GM12878 (cell line): Measurements from ENCODE around the gene AOC3. TPM values are rescaled to one million over a fixed set of nuclear protein-coding genes. Genes with fewer than 3 reads are reported as not detected.

ENCODE experiments used
- ATAC-seq: fragments of 200-7000 bp; cut with Tn5 transposase; 3 replicates; pipeline ENCODE4 v1.9.1; 2020; ENCODE audit warnings: mild to moderate bottlenecking, moderate library complexity
- BruUV-seq: library from RNA; stranded (reverse); fragments of 400-500 nt; replicated peaks from 2 replicates; lab custom pipeline; 2021; lab: Mats Ljungman, UMichigan
- CTCF ChIA-PET: fragments of 300-600 bp; sonication (Branson Sonifier 250); formaldehyde crosslinking; extraction: SDS; loops from one replicate; lab custom pipeline; 2021; ENCODE audit warnings: inconsistent platforms; lab: Yijun Ruan, JAX
- POLR2A ChIA-PET: fragments of 350-600 bp; formaldehyde crosslinking; extraction: SDS; loops from one replicate; lab custom pipeline; 2021; ENCODE audit warnings: inconsistent platforms; lab: Charles Lee
- RAD21 ChIA-PET: fragments of 300-600 bp; sonication (Branson Sonifier 250); formaldehyde crosslinking; loops from one replicate; lab custom pipeline; 2023; ENCODE audit warnings: antibody characterized with exemption; ENCODE audit not compliant: unreplicated experiment; lab: Charles Lee
- SMC1A ChIA-PET: fragments of 300-600 bp; sonication (Branson Sonifier 250); formaldehyde crosslinking; loops from one replicate; lab custom pipeline; 2023; ENCODE audit not compliant: unreplicated experiment, uncharacterized antibody; lab: Charles Lee
- DNase-seq: peaks from one replicate; pipeline ENCODE4 v3.0.0-alpha.2; 2011; ENCODE audit warnings: low read depth, low spot score
- FAIRE-seq: peaks from 3 replicates; lab custom pipeline; 2011; peaks lifted over from hg19 to GRCh38; lab: Jason Lieb, UNC
- H2AFZ ChIP-seq: 2 replicates; pipeline ENCODE4 v1.6.0; 2011; ENCODE audit warnings: low read depth, low read length, control low read depth; ENCODE audit not compliant: control insufficient read depth
- H3K27ac ChIP-seq: 2 replicates; pipeline ENCODE4 v1.5.1; 2011; ENCODE audit warnings: control low read depth; ENCODE audit not compliant: control insufficient read depth, insufficient read depth
- H3K27me3 ChIP-seq, 2 experiments: replicated peaks in 1 of 2; 2 replicates each; pipeline versions ENCODE4 v1.6.0 to v1.6.1; 2011; ENCODE audit warnings: low read length in 1 of 2; ENCODE audit not compliant: control insufficient read depth in 2 of 2, insufficient read depth in 2 of 2
- H3K36me3 ChIP-seq, 2 experiments: 2 replicates each; pipeline ENCODE4 v1.5.1; 2011; ENCODE audit warnings: low read length in 1 of 2; ENCODE audit not compliant: control insufficient read depth in 2 of 2, insufficient read depth in 2 of 2
- H3K4me1 ChIP-seq: 2 replicates; pipeline ENCODE4 v1.6.1; 2011; ENCODE audit warnings: mild to moderate bottlenecking, low read length, moderate library complexity, mixed read lengths; ENCODE audit not compliant: control insufficient read depth, insufficient read depth
- H3K4me2 ChIP-seq: 2 replicates; pipeline ENCODE4 v1.6.0; 2011; ENCODE audit warnings: control low read depth; ENCODE audit not compliant: control insufficient read depth, insufficient read depth
- H3K4me3 ChIP-seq: fragments of 200-600 bp; sonication (generic); 2 replicates; pipeline ENCODE4 v1.5.1; 2016
- H3K79me2 ChIP-seq: 2 replicates; pipeline ENCODE4 v1.6.0; 2011; ENCODE audit warnings: low read length; ENCODE audit not compliant: control insufficient read depth, insufficient read depth
- H3K9ac ChIP-seq: 2 replicates; pipeline ENCODE4 v1.8.0; 2011; ENCODE audit warnings: low read length, control low read depth, mixed read lengths; ENCODE audit not compliant: control insufficient read depth, insufficient read depth
- H3K9me3 ChIP-seq: replicated peaks from 3 replicates; pipeline ENCODE4 v1.5.1; 2011; ENCODE audit warnings: mild to moderate bottlenecking, low read length; ENCODE audit not compliant: control insufficient read depth, insufficient read depth
- H4K20me1 ChIP-seq: 2 replicates; pipeline ENCODE4 v1.6.0; 2011; ENCODE audit not compliant: control insufficient read depth, insufficient read depth
- BACH1 ChIP-seq: fragments of 450-650 bp; IDR thresholded peaks from 2 replicates; pipeline ENCODE4 v1.6.1; 2017; ENCODE audit warnings: mild to moderate bottlenecking, borderline replicate concordance
- BMI1 ChIP-seq: fragments of 450-650 bp; IDR thresholded peaks from 2 replicates; pipeline ENCODE4 v1.6.1; 2016; ENCODE audit warnings: mild to moderate bottlenecking, moderate library complexity, borderline replicate concordance
- CREM ChIP-seq: IDR thresholded peaks from 2 replicates; pipeline ENCODE4 v1.6.1; 2014; ENCODE audit warnings: antibody characterized with exemption, low read depth
- EED ChIP-seq: sonication (generic); IDR thresholded peaks from 2 replicates; pipeline ENCODE4 v1.6.1; 2016; ENCODE audit warnings: antibody characterized with exemption, low read depth
- ESRRA ChIP-seq: IDR thresholded peaks from 2 replicates; pipeline ENCODE4 v1.6.1; 2012; ENCODE audit warnings: mild to moderate bottlenecking, low read length, improper control_type of control experiment
- KDM1A ChIP-seq: fragments of 200-600 bp; sonication (generic); IDR thresholded peaks from 2 replicates; pipeline ENCODE4 v1.6.1; 2016; ENCODE audit warnings: borderline replicate concordance
- MEF2A ChIP-seq: IDR thresholded peaks from 2 replicates; pipeline ENCODE4 v1.6.1; 2011; ENCODE audit warnings: low read depth, mild to moderate bottlenecking, low read length, moderate library complexity; ENCODE audit not compliant: insufficient read depth
- NBN ChIP-seq: fragments of 450-650 bp; IDR thresholded peaks from 2 replicates; pipeline ENCODE4 v1.6.1; 2016
- NFYB ChIP-seq: IDR thresholded peaks from 2 replicates; pipeline ENCODE4 v1.6.1; 2011; ENCODE audit warnings: low read depth, mild to moderate bottlenecking, low read length, improper control_type of control experiment, moderate library complexity; ENCODE audit not compliant: insufficient read depth
- PAX5 ChIP-seq: IDR thresholded peaks from 2 replicates; pipeline ENCODE4 v1.6.1; 2011; ENCODE audit warnings: low read depth, low read length, borderline replicate concordance
- POLR2AphosphoS2 ChIP-seq: IDR thresholded peaks from 2 replicates; pipeline ENCODE4 v1.6.1; 2011; ENCODE audit warnings: low read depth, mild to moderate bottlenecking, low read length, improper control_type of control experiment, moderate library complexity
- SREBF1 ChIP-seq: IDR thresholded peaks from 2 replicates; pipeline ENCODE4 v1.6.1; 2012; ENCODE audit warnings: mild to moderate bottlenecking, low read length
- SREBF2 ChIP-seq: IDR thresholded peaks from 2 replicates; pipeline ENCODE4 v1.6.1; 2012; ENCODE audit warnings: mild to moderate bottlenecking, low read length
- YBX1 ChIP-seq: fragments of 450-650 bp; IDR thresholded peaks from 2 replicates; pipeline ENCODE4 v1.6.1; 2016; ENCODE audit warnings: antibody characterized with exemption
- ZNF622 ChIP-seq: fragments of 450-650 bp; IDR thresholded peaks from 2 replicates; pipeline ENCODE4 v1.6.1; 2017; ENCODE audit warnings: mild to moderate bottlenecking, inconsistent platforms
- WGBS: methylation state at CpG from one replicate; pipeline ENCODE4 v1.1.6; 2016; ENCODE audit warnings: low lambda C conversion rate; ENCODE audit not compliant: insufficient replicate concordance, insufficient coverage; ENCODE audit errors: missing lambda C conversion rate; 5-methylcytosine and 5-hydroxymethylcytosine counted together
- in situ Hi-C: fragments of 300-500 bp; cut with MboI; formaldehyde crosslinking; loops from 9 replicates; pipeline ENCODE4 v1.14.3; 2018; ENCODE audit warnings: mixed read lengths
- intact Hi-C: fragments of 100-400 bp; cut with micrococcal nuclease; formaldehyde crosslinking; loops from one replicate; pipeline ENCODE4 v1.14.2; 2022; ENCODE audit not compliant: unreplicated experiment
- polyA plus RNA-seq, 11 experiments: library from polyadenylated mRNA; depleted of rRNA in 4 of 11; unstranded in 6 of 11; stranded (reverse) in 5 of 11; fragments of >200 nt; fragmentation: Nextera tagmentation in 4 of 11; fragmentation: Illumina TruSeq in 1 of 11; extraction: Ambion mirVana in 4 of 11; extraction: Trizol in 1 of 11; gene quantifications; 1 replicate in 1 of 11; 2 replicates in 10 of 11; pipeline versions ENCODE4 v1.2.1 to v1.2.3, GENCODE V29; 2011 to 2016; ENCODE audit warnings: inconsistent platforms in 2 of 11, missing spikeins in 2 of 11, low read depth in 1 of 11
- total RNA-seq, 4 experiments: library from RNA; depleted of rRNA in 3 of 4; stranded (reverse); fragments of >200 nt in 3 of 4; fragmentation: Illumina TruSeq in 1 of 4; extraction: Trizol in 1 of 4; gene quantifications; 2 replicates each; pipeline versions ENCODE4 v1.2.1 to v1.2.3, GENCODE V29; 2013 to 2021
- TF ChIP-seq, protein P1 (sequence below): fragments of 450-650 bp; IDR thresholded peaks from 2 replicates; pipeline ENCODE4 v1.6.1; 2017; ENCODE audit warnings: mild to moderate bottlenecking, low read depth, inconsistent platforms; ENCODE audit not compliant: poor library complexity, severe bottlenecking

AOC3 gene
- total and polyA plus RNA-seq, 10 of the 15 experiments (the other 5 are each of a cell fraction or from before 2014, with no cell fraction given): 0.02 to 0.91 (median 0.34) TPM; not detected in 2

DNA sequence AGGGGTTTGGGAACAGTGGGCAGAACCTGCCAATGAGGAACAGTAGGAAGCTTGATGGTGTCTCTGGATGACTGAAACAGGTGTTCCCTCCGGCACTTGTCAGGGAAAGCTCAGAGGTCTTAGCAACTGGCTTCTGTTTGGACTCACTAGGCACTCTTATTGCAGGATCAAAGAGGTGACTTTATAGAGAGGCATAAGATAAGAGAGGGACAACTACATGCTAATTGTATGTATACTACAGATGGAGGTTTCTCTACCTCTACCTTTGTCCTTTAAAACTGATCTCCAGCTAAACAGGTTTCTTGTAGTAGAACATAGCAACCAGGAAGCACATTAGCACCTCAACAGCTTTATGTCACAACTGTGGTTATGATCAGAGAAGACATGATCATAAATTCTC lies 44.8 kb upstream of the AOC3 start:
- DNase-seq: no peak
- H3K9me3 ChIP-seq: no peaks in the 10 kb centered on the region
- ChIA-PET SMC1A (no interaction called here), RAD21 (interaction anchor here (1.3 kb wide), 1 partner anchor 43 kb away, joined by 3 read pairs; no protein-coding TSS in a partner anchor), POLR2A (interaction anchor here (0.7 kb wide), 2 partner anchors 32 to 139 kb away, joined by 3 to 4 read pairs; no protein-coding TSS in a partner anchor), CTCF (interaction anchor here (1.0 to 1.7 kb wide), 3 partner anchors 13 to 18 kb away, joined by 3 to 5 read pairs (median 4); partner anchors contain the start of gene BECN1)
- no peak overlapping the region for H3K4me3 ChIP-seq
- no peak for FAIRE-seq
- no peaks in the 10 kb centered on the region for H3K4me1 ChIP-seq
- ATAC-seq: no peak
- no peaks in the 10 kb centered on the region for H4K20me1 ChIP-seq
- no peak overlapping the region for H3K9ac ChIP-seq
- no peaks in the 10 kb centered on the region for H3K79me2 ChIP-seq
- no peaks in the 10 kb centered on the region for H3K27me3 ChIP-seq
- no peak overlapping the region for H3K4me2 ChIP-seq
- peaks cover 0 to 9% of the 10 kb centered on the region in 2 experiments; a peak in 2 of 4 replicates for H3K36me3 ChIP-seq
- in situ Hi-C loops (no loop called here), intact Hi-C loops (no loop called here)
- TF ChIP-seq, protein P1, sequence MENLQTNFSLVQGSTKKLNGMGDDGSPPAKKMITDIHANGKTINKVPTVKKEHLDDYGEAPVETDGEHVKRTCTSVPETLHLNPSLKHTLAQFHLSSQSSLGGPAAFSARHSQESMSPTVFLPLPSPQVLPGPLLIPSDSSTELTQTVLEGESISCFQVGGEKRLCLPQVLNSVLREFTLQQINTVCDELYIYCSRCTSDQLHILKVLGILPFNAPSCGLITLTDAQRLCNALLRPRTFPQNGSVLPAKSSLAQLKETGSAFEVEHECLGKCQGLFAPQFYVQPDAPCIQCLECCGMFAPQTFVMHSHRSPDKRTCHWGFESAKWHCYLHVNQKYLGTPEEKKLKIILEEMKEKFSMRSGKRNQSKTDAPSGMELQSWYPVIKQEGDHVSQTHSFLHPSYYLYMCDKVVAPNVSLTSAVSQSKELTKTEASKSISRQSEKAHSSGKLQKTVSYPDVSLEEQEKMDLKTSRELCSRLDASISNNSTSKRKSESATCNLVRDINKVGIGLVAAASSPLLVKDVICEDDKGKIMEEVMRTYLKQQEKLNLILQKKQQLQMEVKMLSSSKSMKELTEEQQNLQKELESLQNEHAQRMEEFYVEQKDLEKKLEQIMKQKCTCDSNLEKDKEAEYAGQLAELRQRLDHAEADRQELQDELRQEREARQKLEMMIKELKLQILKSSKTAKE: no peak
- TF ChIP-seq NFYB (no peak), NBN (no peak), ESRRA (no peak), POLR2AphosphoS2 (no peak), MEF2A (no peak), CREM (no peak), EED (no peak), ZNF622 (no peak), PAX5 (no peak), SREBF1 (no peak), BACH1 (no peak), KDM1A (no peak), YBX1 (no peak), SREBF2 (no peak), BMI1 (no peak)
- no TSS peak for BruUV-seq
- no peak overlapping the region for H2AFZ ChIP-seq
- no peak overlapping the region for H3K27ac ChIP-seq
- 100% methylated on average over 1 of the region's 1 CpG for WGBS
